GM10847 (cell line): ENCODE results near the gene GAPT.

Source experiments
- POLR2A ChIP-seq: IDR thresholded peaks from 2 replicates; pipeline ENCODE4 v1.6.1; 2011; ENCODE audit not compliant: insufficient read length; ENCODE audit errors: extremely low read depth

The GAPT gene

GRCh38 chr5:58491216-58491892, at the start of gene GAPT:
GAPT (plus strand) TSS chr5:58491435; CDS start chr5:58494537, 3,102 bp downstream.
- TF ChIP-seq POLR2A = no peak

DNA sequence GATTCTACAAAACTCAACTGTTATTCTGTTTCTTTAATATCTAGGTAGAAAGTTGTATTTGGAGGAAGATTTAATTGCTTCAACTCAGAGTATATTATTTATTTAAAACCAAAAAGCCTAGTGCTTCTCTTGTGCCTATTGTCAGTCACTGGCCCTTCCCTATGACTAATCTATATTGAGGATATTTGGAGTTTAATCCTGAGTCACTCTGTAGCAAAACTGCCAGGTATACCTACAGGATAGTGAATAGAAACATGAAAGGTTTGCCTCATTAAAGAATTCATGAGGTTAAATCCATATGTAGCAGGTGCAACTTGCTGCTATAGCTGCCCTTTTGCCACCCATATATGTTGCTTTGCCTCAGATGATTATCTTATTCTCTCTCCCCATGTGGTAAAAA, 46.4 kb upstream of the GAPT start:
- no peak for TF ChIP-seq POLR2A

DNA sequence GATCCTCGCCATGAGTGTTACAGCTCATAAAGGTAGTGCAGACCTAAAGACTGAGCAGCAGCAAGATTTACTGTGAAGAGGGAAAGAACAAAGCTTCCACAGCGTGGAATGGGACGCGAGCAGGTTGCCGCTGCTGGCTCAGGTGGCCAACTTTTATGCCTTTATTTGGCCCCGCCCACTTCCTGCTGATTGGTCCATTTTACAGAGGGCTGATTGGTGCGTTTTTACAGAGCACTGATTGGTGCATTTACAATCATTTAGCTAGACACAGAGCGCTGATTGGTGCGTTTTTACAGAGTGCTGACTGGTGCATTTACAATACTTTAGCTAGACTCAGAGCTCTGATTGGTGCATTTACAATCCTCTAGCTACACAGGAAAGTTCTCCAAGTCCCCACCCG, 45.2 kb upstream of the GAPT start:
- TF ChIP-seq POLR2A = no peak

DNA sequence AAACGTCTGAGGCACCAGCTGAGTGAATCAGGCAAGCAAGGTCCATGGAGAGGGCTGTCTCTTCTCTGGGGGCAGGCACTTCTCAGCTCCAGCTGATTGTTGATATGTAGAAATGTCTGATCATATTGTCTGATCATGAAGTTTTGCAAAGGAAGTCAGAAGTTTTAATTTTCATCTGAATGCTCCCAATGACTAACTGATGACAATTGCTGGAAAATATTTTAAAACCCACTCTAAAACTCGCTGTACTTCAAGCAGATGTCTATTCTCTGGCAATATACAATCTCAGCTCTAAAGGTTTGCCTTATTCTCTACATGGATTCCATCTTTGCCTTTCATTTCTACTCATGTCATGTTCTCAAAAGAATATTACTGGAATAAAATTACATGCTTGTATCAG, 44.0 kb upstream of the GAPT start:
- no peak for TF ChIP-seq POLR2A

GRCh38 chr5:58450018-58450417, 41.2 kb upstream of the GAPT start:
- TF ChIP-seq POLR2A = no peak

GRCh38 chr5:58450811-58451629, 40.2 kb upstream of the GAPT start:
- TF ChIP-seq POLR2A = no peak

GRCh38 chr5:58451732-58452565, 39.3 kb upstream of the GAPT start:
- TF ChIP-seq POLR2A = no peak

- no peak for TF ChIP-seq POLR2A
These were observed 38.5 kb upstream of the GAPT start for GRCh38 chr5:58452566-58453258.

- TF ChIP-seq POLR2A = no peak
These were observed 37.9 kb upstream of the GAPT start for GRCh38 chr5:58453306-58453705.

DNA sequence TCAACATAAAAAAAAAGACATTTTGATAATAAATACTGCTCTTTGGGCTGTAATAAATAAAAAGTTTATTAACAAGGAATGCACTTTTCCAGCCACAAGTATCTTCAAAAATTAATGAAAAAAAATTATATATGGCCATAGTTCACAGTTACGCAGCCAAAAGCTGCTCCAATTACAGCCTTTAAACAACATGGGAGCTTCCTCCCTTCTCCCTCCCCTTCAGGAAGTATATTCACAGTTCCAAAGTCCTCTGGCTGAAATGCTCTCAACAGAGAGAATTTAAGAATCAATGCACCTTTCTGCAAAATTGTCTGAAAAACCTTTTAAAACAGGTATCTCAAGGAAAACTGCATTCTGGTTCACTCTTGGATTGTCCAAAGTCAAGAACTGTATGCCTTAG, 37.2 kb upstream of the GAPT start:
- no peak for TF ChIP-seq POLR2A

DNA sequence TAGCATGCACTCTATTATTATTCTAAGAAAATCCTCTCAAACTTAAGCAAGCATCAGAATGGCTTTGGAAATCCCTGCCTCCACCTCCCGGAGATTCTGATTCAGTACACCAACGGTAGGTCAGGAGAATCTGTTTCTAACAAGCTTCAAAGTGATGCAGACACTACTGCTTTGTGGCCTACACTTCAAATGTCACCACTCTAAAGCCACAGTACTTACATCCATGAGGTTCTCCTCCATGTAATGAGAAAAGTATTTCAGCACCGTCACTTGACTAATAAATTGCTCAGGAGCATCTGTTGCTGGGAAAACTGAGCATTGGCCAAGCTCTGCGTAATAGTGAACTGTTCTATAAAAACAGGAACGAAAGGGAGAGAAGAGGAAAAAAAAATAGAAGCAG, 36.2 kb upstream of the GAPT start:
- TF ChIP-seq POLR2A = no peak

DNA sequence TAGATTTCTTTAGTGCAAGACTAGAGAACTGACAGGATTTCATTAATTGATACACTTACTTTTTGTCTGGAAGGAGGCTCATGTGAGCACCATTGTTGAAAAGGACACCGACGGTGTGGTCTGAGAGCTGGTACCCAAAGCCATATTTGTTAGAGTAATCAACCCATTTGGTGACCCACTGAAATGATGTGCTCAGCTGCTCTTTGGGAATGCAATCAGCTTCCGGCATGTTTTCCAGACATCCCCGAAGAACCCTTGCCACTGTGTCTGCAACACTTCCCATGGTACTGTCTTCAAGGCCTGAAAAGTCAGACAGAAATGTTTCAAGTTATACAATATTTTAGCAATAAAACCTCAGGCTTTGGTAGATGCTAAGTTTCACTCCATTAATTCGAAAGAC, 35.8 kb upstream of the GAPT start:
- TF ChIP-seq POLR2A = no peak

- no peak for TF ChIP-seq POLR2A
These were observed 35.2 kb upstream of the GAPT start for GRCh38 chr5:58456026-58456425.

GRCh38 chr5:58456486-58456885, 34.7 kb upstream of the GAPT start:
- TF ChIP-seq POLR2A = no peak

- no peak for TF ChIP-seq POLR2A
These were observed 34.2 kb upstream of the GAPT start for GRCh38 chr5:58457050-58457449.
